HCT116 (cell line): ENCODE measurements around the gene CRYBA4.

Source experiments
- EZH2 ChIP-seq: fragments of 200-600 bp; sonication (generic); IDR thresholded peaks from 2 replicates; pipeline ENCODE4 v1.6.1; 2017; ENCODE audit warnings: antibody characterized with exemption, mixed run types
- POLR2A ChIP-seq: IDR thresholded peaks from 2 replicates; pipeline ENCODE4 v1.7.0; 2011; ENCODE audit warnings: borderline replicate concordance; ENCODE audit not compliant: insufficient read depth, insufficient read length; ENCODE audit errors: extremely low read depth
- POLR2AphosphoS5 ChIP-seq: IDR thresholded peaks from 2 replicates; pipeline ENCODE4 v1.6.1; 2011; ENCODE audit warnings: mild to moderate bottlenecking, low read depth, low read length, moderate library complexity
- RAD21 ChIP-seq: IDR thresholded peaks from 2 replicates; pipeline ENCODE4 v1.6.1; 2012; ENCODE audit warnings: low read depth, mild to moderate bottlenecking
- SIN3A ChIP-seq: IDR thresholded peaks from 2 replicates; pipeline ENCODE4 v1.6.1; 2012; ENCODE audit warnings: low read depth
- TCF7L2 ChIP-seq: IDR thresholded peaks from 2 replicates; pipeline ENCODE4 v1.7.0; 2011; ENCODE audit warnings: borderline replicate concordance, inconsistent platforms; ENCODE audit not compliant: insufficient read depth, insufficient read length; ENCODE audit errors: extremely low read depth
- YY1 ChIP-seq: IDR thresholded peaks from 2 replicates; pipeline ENCODE4 v1.6.1; 2011; ENCODE audit warnings: low read length, low read depth, moderate library complexity, mild to moderate bottlenecking; ENCODE audit not compliant: insufficient replicate concordance; ENCODE audit errors: extremely low read depth
- ZFX ChIP-seq: fragments of 450-650 bp; IDR thresholded peaks from 2 replicates; pipeline ENCODE4 v1.6.1; 2017
- ZNF274 ChIP-seq: fragments of 200-500 bp; sonication (Bioruptor generic); IDR thresholded peaks from 2 replicates; pipeline ENCODE4 v1.6.1; 2014; ENCODE audit warnings: mild to moderate bottlenecking, low read depth, low read length, inconsistent platforms
- TF ChIP-seq, protein P1 (sequence below), 3 experiments: fragments of 200-600 bp in 1 of 3; sonication (generic) in 1 of 3; IDR thresholded peaks in 2 of 3; conservative IDR thresholded peaks in 1 of 3; 2 replicates each; pipeline ENCODE4 v1.5.1; 2012 to 2017; ENCODE audit warnings: low read depth in 2 of 3, low read length in 2 of 3, antibody characterized with exemption in 1 of 3, borderline replicate concordance in 1 of 3, control low read depth in 1 of 3, mild to moderate bottlenecking in 1 of 3, mixed read lengths in 1 of 3, mixed run types in 1 of 3, moderate library complexity in 1 of 3; ENCODE audit not compliant: insufficient read depth in 1 of 3
- TF ChIP-seq, protein P2 (sequence below): IDR thresholded peaks from 2 replicates; pipeline ENCODE4 v1.6.1; 2012; ENCODE audit warnings: low read depth

DNA sequence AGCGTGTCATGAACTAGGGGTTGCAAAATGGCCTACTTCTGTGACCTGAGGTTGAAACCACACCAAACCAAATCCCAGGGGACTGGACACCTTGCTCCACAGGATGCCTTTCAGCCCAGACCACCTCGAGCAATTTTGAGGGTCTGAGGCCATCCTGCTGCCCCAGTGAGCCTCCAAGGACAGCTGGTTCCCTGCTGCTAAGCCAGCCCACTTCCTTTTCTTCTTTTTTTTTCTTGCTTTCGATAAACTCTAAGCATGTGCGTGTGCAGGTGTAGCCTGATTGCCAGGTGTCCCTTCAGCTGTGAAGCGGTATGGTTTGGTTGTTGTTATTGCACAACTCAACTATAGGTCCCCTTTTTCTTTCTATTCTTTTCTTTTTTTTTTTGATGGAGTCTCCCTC, 6.6 kb upstream of the CRYBA4 start:
- TF ChIP-seq, protein P1, sequence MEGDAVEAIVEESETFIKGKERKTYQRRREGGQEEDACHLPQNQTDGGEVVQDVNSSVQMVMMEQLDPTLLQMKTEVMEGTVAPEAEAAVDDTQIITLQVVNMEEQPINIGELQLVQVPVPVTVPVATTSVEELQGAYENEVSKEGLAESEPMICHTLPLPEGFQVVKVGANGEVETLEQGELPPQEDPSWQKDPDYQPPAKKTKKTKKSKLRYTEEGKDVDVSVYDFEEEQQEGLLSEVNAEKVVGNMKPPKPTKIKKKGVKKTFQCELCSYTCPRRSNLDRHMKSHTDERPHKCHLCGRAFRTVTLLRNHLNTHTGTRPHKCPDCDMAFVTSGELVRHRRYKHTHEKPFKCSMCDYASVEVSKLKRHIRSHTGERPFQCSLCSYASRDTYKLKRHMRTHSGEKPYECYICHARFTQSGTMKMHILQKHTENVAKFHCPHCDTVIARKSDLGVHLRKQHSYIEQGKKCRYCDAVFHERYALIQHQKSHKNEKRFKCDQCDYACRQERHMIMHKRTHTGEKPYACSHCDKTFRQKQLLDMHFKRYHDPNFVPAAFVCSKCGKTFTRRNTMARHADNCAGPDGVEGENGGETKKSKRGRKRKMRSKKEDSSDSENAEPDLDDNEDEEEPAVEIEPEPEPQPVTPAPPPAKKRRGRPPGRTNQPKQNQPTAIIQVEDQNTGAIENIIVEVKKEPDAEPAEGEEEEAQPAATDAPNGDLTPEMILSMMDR (IDR thresholded peaks at IDR 0.05 in 2 of 3, conservative IDR thresholded peaks at IDR 0.05 in 1 of 3; ENCODE audit: borderline replicate concordance in 1 of 3, insufficient read depth in 1 of 3, low read depth in 2 of 3, low read length in 2 of 3) = no peak
- no peak for TF ChIP-seq SIN3A
- no peak for TF ChIP-seq RAD21
- no peak for TF ChIP-seq POLR2A
- TF ChIP-seq, protein P2, sequence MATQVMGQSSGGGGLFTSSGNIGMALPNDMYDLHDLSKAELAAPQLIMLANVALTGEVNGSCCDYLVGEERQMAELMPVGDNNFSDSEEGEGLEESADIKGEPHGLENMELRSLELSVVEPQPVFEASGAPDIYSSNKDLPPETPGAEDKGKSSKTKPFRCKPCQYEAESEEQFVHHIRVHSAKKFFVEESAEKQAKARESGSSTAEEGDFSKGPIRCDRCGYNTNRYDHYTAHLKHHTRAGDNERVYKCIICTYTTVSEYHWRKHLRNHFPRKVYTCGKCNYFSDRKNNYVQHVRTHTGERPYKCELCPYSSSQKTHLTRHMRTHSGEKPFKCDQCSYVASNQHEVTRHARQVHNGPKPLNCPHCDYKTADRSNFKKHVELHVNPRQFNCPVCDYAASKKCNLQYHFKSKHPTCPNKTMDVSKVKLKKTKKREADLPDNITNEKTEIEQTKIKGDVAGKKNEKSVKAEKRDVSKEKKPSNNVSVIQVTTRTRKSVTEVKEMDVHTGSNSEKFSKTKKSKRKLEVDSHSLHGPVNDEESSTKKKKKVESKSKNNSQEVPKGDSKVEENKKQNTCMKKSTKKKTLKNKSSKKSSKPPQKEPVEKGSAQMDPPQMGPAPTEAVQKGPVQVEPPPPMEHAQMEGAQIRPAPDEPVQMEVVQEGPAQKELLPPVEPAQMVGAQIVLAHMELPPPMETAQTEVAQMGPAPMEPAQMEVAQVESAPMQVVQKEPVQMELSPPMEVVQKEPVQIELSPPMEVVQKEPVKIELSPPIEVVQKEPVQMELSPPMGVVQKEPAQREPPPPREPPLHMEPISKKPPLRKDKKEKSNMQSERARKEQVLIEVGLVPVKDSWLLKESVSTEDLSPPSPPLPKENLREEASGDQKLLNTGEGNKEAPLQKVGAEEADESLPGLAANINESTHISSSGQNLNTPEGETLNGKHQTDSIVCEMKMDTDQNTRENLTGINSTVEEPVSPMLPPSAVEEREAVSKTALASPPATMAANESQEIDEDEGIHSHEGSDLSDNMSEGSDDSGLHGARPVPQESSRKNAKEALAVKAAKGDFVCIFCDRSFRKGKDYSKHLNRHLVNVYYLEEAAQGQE = no peak
- TF ChIP-seq YY1 = no peak
- no peak for TF ChIP-seq POLR2AphosphoS5
- TF ChIP-seq ZNF274 = no peak
- TF ChIP-seq EZH2 = no peak
- no peak for TF ChIP-seq ZFX
- TF ChIP-seq TCF7L2 = no peak
